Prostate gland (tissue), 2 donors: Measurements from ENCODE around the gene CLASP1.

Experiments used
- POLR2A ChIP-seq: fragments of 450-650 bp; IDR thresholded peaks from one replicate; pipeline ENCODE4 v1.6.1; 2016; ENCODE audit warnings: antibody characterized with exemption, mild to moderate bottlenecking
- TF ChIP-seq, protein P1 (sequence below), 4 experiments: fragments of 200-600 bp in 2 of 4; fragments of 450-650 bp in 2 of 4; sonication (generic) in 2 of 4; IDR thresholded peaks; 1 replicate in 3 of 4; 2 replicates in 1 of 4; pipeline ENCODE4 v1.5.1; 2016 to 2019; ENCODE audit warnings: antibody characterized with exemption in 4 of 4, mild to moderate bottlenecking in 2 of 4, moderate library complexity in 2 of 4

DNA sequence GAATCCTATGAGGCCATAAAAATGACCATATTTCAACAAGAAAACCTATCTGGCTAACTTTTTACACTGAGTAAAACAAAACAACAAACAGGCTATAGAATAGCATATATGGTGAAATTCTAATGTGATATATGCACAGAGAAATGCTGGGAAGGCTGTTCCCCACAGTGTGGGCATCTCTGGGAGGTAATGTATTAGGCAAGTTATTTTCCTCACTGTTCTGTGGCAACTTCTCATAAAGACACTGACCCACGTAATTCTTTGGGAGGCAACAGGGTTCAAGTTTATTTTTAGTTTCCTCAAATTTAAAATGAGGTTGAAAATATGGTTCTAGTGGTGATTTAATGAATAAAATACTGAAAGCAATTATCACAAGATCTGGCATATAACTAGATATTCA, 71.9 kb downstream of the CLASP1 start:
- TF ChIP-seq, protein P1, sequence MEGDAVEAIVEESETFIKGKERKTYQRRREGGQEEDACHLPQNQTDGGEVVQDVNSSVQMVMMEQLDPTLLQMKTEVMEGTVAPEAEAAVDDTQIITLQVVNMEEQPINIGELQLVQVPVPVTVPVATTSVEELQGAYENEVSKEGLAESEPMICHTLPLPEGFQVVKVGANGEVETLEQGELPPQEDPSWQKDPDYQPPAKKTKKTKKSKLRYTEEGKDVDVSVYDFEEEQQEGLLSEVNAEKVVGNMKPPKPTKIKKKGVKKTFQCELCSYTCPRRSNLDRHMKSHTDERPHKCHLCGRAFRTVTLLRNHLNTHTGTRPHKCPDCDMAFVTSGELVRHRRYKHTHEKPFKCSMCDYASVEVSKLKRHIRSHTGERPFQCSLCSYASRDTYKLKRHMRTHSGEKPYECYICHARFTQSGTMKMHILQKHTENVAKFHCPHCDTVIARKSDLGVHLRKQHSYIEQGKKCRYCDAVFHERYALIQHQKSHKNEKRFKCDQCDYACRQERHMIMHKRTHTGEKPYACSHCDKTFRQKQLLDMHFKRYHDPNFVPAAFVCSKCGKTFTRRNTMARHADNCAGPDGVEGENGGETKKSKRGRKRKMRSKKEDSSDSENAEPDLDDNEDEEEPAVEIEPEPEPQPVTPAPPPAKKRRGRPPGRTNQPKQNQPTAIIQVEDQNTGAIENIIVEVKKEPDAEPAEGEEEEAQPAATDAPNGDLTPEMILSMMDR (IDR thresholded peaks at IDR 0.05) = no peak
- no peak for TF ChIP-seq POLR2A
